Endodermal cell (in vitro differentiated cells): ENCODE data around the gene GRM7. TPM values are rescaled to one million over a fixed set of nuclear protein-coding genes. Genes with fewer than 3 reads are reported as not detected.

Source experiments
- DNase-seq: peaks from one replicate; pipeline ENCODE4 v3.0.0-alpha.2; 2017
- H3K27ac ChIP-seq: 2 replicates; pipeline ENCODE4 v1.5.1; 2013; ENCODE audit warnings: mild to moderate bottlenecking, low read depth, low read length, moderate library complexity
- H3K27me3 ChIP-seq: 2 replicates; pipeline ENCODE4 v1.6.1; 2013; ENCODE audit warnings: mild to moderate bottlenecking, low read length, moderate library complexity; ENCODE audit not compliant: insufficient read depth, control insufficient read depth, poor library complexity, severe bottlenecking
- H3K36me3 ChIP-seq: 2 replicates; pipeline ENCODE4 v1.7.0; 2013; ENCODE audit warnings: mild to moderate bottlenecking, low read length, moderate library complexity; ENCODE audit not compliant: control insufficient read depth, insufficient read depth
- H3K4me1 ChIP-seq: one replicate; pipeline ENCODE4 v1.7.0; 2013; ENCODE audit warnings: low read length; ENCODE audit not compliant: control insufficient read depth, insufficient read depth
- H3K4me3 ChIP-seq: 2 replicates; pipeline ENCODE4 v1.5.1; 2013; ENCODE audit warnings: mild to moderate bottlenecking, low read length, moderate library complexity
- H3K9ac ChIP-seq: 2 replicates; pipeline ENCODE4 v1.6.1; 2013; ENCODE audit warnings: mild to moderate bottlenecking, low read length, moderate library complexity; ENCODE audit not compliant: poor library complexity, severe bottlenecking; ENCODE audit errors: extremely low read depth
- H3K9me3 ChIP-seq: 2 replicates; pipeline ENCODE4 v1.6.1; 2013; ENCODE audit warnings: mild to moderate bottlenecking, low read length, moderate library complexity; ENCODE audit not compliant: control insufficient read depth
- H3K27ac Mint-ChIP-seq: 2 replicates; pipeline ENCODE4 v1.8.0; 2020; ENCODE audit warnings: mixed read lengths
- H3K27me3 Mint-ChIP-seq: 2 replicates; pipeline ENCODE4 v1.8.0; 2021; ENCODE audit warnings: mild to moderate bottlenecking, mixed read lengths; ENCODE audit not compliant: insufficient read depth
- H3K36me3 Mint-ChIP-seq: 2 replicates; pipeline ENCODE4 v1.8.0; 2020; ENCODE audit warnings: low read depth, mixed read lengths
- H3K4me1 Mint-ChIP-seq: 2 replicates; pipeline ENCODE4 v1.8.0; 2020; ENCODE audit warnings: mixed read lengths
- H3K4me3 Mint-ChIP-seq: 2 replicates; pipeline ENCODE4 v1.8.0; 2020; ENCODE audit warnings: mild to moderate bottlenecking, moderate library complexity, mixed read lengths
- H3K9me3 Mint-ChIP-seq: 2 replicates; pipeline ENCODE4 v1.8.0; 2020; ENCODE audit warnings: mild to moderate bottlenecking, mixed read lengths
- WGBS, 2 experiments: methylation state at CpG; one replicate each; pipeline versions ENCODE4 v1.1.5 to v1.1.7; 2013; ENCODE audit warnings: missing lambda C conversion rate in 2 of 2, mixed read lengths in 1 of 2; ENCODE audit not compliant: insufficient coverage in 1 of 2, insufficient read length in 1 of 2; 5-methylcytosine and 5-hydroxymethylcytosine counted together
- total RNA-seq, 2 donors: library from RNA; stranded (reverse); fragmentation: NEBNext Ultra II Directional in 1 of 2; extraction: Animal tissue kit (Norgen Biotek cat#: 25700) in 1 of 2; gene quantifications; 2 replicates in 1 of 2; 3 replicates in 1 of 2; pipeline ENCODE4 v1.2.1, GENCODE V29; 2021
- TF ChIP-seq, protein P1 (sequence below): fragments of 200-600 bp; sonication (generic); conservative IDR thresholded peaks from 2 replicates; pipeline ENCODE4 v1.5.0; 2021; ENCODE audit warnings: antibody characterized with exemption, mild to moderate bottlenecking

GRM7 gene
- total RNA-seq, 2 donors from 2014 or later, result 0.11 to 0.73 TPM

- H3K9me3 ChIP-seq, result peaks cover 6% of the 10 kb centered on the region
- Mint-ChIP-seq H3K4me3 (no peak overlapping the region), H3K9me3 (peaks cover 18% of the 10 kb centered on the region), H3K36me3 (no peaks in the 10 kb centered on the region), H3K27me3 (no peaks in the 10 kb centered on the region), H3K27ac (no peak overlapping the region), H3K4me1 (no peaks in the 10 kb centered on the region)
- H3K27ac ChIP-seq, result no peak overlapping the region
- no peaks in the 10 kb centered on the region for H3K4me1 ChIP-seq
- no peak overlapping the region for H3K4me3 ChIP-seq
- H3K9ac ChIP-seq, result no peak overlapping the region
- H3K27me3 ChIP-seq, result no peaks in the 10 kb centered on the region
- TF ChIP-seq, protein P1, sequence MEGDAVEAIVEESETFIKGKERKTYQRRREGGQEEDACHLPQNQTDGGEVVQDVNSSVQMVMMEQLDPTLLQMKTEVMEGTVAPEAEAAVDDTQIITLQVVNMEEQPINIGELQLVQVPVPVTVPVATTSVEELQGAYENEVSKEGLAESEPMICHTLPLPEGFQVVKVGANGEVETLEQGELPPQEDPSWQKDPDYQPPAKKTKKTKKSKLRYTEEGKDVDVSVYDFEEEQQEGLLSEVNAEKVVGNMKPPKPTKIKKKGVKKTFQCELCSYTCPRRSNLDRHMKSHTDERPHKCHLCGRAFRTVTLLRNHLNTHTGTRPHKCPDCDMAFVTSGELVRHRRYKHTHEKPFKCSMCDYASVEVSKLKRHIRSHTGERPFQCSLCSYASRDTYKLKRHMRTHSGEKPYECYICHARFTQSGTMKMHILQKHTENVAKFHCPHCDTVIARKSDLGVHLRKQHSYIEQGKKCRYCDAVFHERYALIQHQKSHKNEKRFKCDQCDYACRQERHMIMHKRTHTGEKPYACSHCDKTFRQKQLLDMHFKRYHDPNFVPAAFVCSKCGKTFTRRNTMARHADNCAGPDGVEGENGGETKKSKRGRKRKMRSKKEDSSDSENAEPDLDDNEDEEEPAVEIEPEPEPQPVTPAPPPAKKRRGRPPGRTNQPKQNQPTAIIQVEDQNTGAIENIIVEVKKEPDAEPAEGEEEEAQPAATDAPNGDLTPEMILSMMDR, result no peak
- no peaks in the 10 kb centered on the region for H3K36me3 ChIP-seq
- WGBS, 2 experiments, result 94% methylated on average over 1 of the region's 1 CpG; no CpG with 5 or more reads in 1 of the 2 experiments
- DNase-seq, result no peak
Measured at GRCh38 chr3:7062714-7063113, 201.8 kb downstream of the GRM7 start.

- WGBS, 2 experiments, result 76 to 100% methylated on average over 1 to 6 of the region's 6 CpGs
- Histone ChIP-seq H3K36me3 (no peaks in the 10 kb centered on the region), H3K27me3 (no peaks in the 10 kb centered on the region), H3K4me1 (no peaks in the 10 kb centered on the region), H3K4me3 (no peak overlapping the region), H3K9ac (no peak overlapping the region), H3K27ac (no peak overlapping the region), H3K9me3 (no peaks in the 10 kb centered on the region)
- TF ChIP-seq, protein P1, result no peak
- Mint-ChIP-seq H3K9me3 (peaks cover 9% of the 10 kb centered on the region), H3K4me1 (no peaks in the 10 kb centered on the region), H3K4me3 (no peak overlapping the region), H3K27me3 (no peaks in the 10 kb centered on the region), H3K27ac (no peak overlapping the region), H3K36me3 (no peaks in the 10 kb centered on the region)
- no peak for DNase-seq
Measured at GRCh38 chr3:7070461-7070860, 209.5 kb downstream of the GRM7 start.

DNA sequence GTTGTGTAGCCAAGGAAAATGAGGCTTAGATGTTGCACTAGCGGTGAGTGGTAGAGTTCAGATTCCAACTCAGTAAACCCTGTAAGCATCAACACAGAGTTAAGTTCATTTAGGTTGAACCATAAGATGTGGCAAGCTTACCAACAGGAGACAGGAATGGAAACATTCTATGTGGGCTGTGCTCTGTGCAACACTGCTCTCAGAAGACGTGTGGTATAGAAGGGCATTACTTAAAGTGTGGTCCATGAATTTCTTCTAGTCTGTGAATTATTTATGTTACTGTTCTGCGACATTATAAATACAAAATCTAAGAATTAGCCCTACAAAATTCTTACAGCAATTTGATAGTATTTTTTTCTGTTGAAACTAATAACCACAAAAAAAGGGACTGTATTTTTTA, 213.3 kb downstream of the GRM7 start:
- no peak for DNase-seq
- TF ChIP-seq, protein P1, result peak; percentile 53
- no peaks in the 10 kb centered on the region for H3K4me1 ChIP-seq
- H3K9me3 ChIP-seq, result no peaks in the 10 kb centered on the region
- Mint-ChIP-seq H3K27ac (no peak overlapping the region), H3K27me3 (no peaks in the 10 kb centered on the region), H3K9me3 (peaks cover 3% of the 10 kb centered on the region), H3K36me3 (no peaks in the 10 kb centered on the region), H3K4me3 (no peak overlapping the region), H3K4me1 (no peaks in the 10 kb centered on the region)
- H3K27me3 ChIP-seq, result no peaks in the 10 kb centered on the region
- H3K9ac ChIP-seq, result no peak overlapping the region
- no peaks in the 10 kb centered on the region for H3K36me3 ChIP-seq
- no peak overlapping the region for H3K27ac ChIP-seq
- no peak overlapping the region for H3K4me3 ChIP-seq
- WGBS, 2 experiments, result 79 to 100% methylated on average over 1 to 2 of the region's 3 CpGs
